Measurements from ENCODE around the gene TRIM38.
"Not testable (repeated sequence)": the region's sequence is repeated elsewhere in the genome, so short reads cannot be mapped to it uniquely, and the experiment has no call there.

DNA sequence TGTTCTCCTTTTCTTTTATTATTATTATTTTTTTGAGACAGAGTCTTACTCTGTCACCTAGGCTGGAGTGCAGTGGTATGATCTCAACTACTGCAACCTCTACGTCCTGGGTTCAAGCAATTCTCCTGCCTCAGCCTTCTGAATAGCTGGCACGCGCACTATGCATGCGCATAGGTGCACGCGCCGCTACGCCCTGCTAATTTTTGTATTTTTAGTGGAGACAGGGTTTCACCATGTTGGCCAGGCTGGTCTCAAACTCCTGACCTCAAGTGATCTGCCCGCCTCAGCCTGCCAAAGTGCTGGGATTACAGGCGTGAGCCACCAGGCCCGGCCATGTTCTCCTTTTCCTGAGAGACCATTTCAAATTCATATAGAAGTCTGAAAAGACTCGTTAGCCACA, 32.8 kb upstream of the TRIM38 start:
- TF ChIP-seq, protein P1, sequence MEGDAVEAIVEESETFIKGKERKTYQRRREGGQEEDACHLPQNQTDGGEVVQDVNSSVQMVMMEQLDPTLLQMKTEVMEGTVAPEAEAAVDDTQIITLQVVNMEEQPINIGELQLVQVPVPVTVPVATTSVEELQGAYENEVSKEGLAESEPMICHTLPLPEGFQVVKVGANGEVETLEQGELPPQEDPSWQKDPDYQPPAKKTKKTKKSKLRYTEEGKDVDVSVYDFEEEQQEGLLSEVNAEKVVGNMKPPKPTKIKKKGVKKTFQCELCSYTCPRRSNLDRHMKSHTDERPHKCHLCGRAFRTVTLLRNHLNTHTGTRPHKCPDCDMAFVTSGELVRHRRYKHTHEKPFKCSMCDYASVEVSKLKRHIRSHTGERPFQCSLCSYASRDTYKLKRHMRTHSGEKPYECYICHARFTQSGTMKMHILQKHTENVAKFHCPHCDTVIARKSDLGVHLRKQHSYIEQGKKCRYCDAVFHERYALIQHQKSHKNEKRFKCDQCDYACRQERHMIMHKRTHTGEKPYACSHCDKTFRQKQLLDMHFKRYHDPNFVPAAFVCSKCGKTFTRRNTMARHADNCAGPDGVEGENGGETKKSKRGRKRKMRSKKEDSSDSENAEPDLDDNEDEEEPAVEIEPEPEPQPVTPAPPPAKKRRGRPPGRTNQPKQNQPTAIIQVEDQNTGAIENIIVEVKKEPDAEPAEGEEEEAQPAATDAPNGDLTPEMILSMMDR (IDR thresholded peaks at IDR 0.05; ENCODE audit: low read length), result not testable (repeated sequence)
- not testable (repeated sequence) for TF ChIP-seq EZH2 (IDR thresholded peaks at IDR 0.05; ENCODE audit: borderline replicate concordance, low read length)
